Stimulated activated CD8-positive, alpha-beta memory T cell treated with anti-CD3 and anti-CD28 coated beads, Interleukin-7, amount 100 ng/mL, for 48 hours (primary cell): Measurements from ENCODE around the gene PYGO2.

ENCODE experiments used
- DNase-seq, 2 donors: peaks; one replicate each; pipeline ENCODE4 v3.0.0-alpha.2; 2020; ENCODE audit warnings: low read depth in 1 of 2; ENCODE audit errors: extremely low read depth in 1 of 2

PYGO2 gene

GRCh38 chr1:154945160-154945961 lies 16.2 kb downstream of the PYGO2 start:
- DNase-seq, result no peak

GRCh38 chr1:154944401-154945159 lies 17.0 kb downstream of the PYGO2 start:
- no peak for DNase-seq

GRCh38 chr1:154943649-154944400 lies 17.8 kb downstream of the PYGO2 start:
- DNase-seq, result no peak

- DNase-seq, result no peak
Measured at GRCh38 chr1:154941333-154942013, 20.1 kb downstream of the PYGO2 start.

GRCh38 chr1:154940651-154941194 lies 20.9 kb downstream of the PYGO2 start:
- no peak for DNase-seq

- DNase-seq, result no peak
Measured at GRCh38 chr1:154940213-154940560, 21.4 kb downstream of the PYGO2 start.

GRCh38 chr1:154938604-154939399 lies 22.8 kb downstream of the PYGO2 start:
- no peak for DNase-seq

GRCh38 chr1:154937988-154938386 lies 23.6 kb downstream of the PYGO2 start:
- no peak for DNase-seq

- peak; percentile 73 to 80 for DNase-seq
Measured at GRCh38 chr1:154937085-154937987, 24.2 kb downstream of the PYGO2 start.

- peak; percentile 82 to 91 for DNase-seq
Measured at GRCh38 chr1:154936555-154937084, 25.0 kb downstream of the PYGO2 start, which contains the start of gene PMVK. PMVK (minus strand) TSS chr1:154936719; CDS start chr1:154936685, 34 bp downstream.

- DNase-seq, result no peak
Measured at GRCh38 chr1:154935749-154936554, 25.6 kb downstream of the PYGO2 start.

- no peak for DNase-seq
Measured at GRCh38 chr1:154934358-154934948, 27.1 kb downstream of the PYGO2 start.

- DNase-seq, result no peak
Measured at GRCh38 chr1:154931940-154932487, 29.6 kb downstream of the PYGO2 start.

- DNase-seq, result no peak
Measured at GRCh38 chr1:154926201-154926600, 35.4 kb downstream of the PYGO2 start.

GRCh38 chr1:154925335-154926170 lies 36.0 kb downstream of the PYGO2 start:
- no peak for DNase-seq

GRCh38 chr1:154923695-154924094 lies 37.9 kb downstream of the PYGO2 start:
- no peak for DNase-seq
